T-helper 2 cell treated with Interferon-gamma antibody and Interleukin-4, amounts not matched to agents 5 μg/mL and 100 μg/mL, for 36 hours (primary cell): ENCODE results near the gene GPR162.

Source experiments
- DNase-seq: peaks from one replicate; pipeline ENCODE4 v3.0.0; 2021; ENCODE audit warnings: low spot score
- H3K27ac Mint-ChIP-seq: one replicate; pipeline ENCODE4 v1.8.0; 2021; ENCODE audit warnings: mild to moderate bottlenecking, mixed read lengths
- H3K27me3 Mint-ChIP-seq: one replicate; pipeline ENCODE4 v1.8.0; 2021; ENCODE audit warnings: low read depth, mixed read lengths
- H3K36me3 Mint-ChIP-seq: one replicate; pipeline ENCODE4 v1.8.0; 2021; ENCODE audit warnings: low read depth, mixed read lengths
- H3K4me1 Mint-ChIP-seq: one replicate; pipeline ENCODE4 v1.8.0; 2021; ENCODE audit warnings: low read depth, mixed read lengths
- H3K4me3 Mint-ChIP-seq: one replicate; pipeline ENCODE4 v1.8.0; 2022; ENCODE audit warnings: mild to moderate bottlenecking, moderate library complexity, mixed read lengths
- H3K9me3 Mint-ChIP-seq: one replicate; pipeline ENCODE4 v1.8.0; 2021; ENCODE audit warnings: mixed read lengths

The GPR162 gene

GRCh38 chr12:6823182-6824084 is 1.8 kb downstream of the GPR162 start:
- Mint-ChIP-seq H3K27me3 (peaks cover 43% of the 10 kb centered on the region), H3K4me1 (peaks cover 25% of the 10 kb centered on the region), H3K27ac (no peak overlapping the region), H3K36me3 (peaks cover 16% of the 10 kb centered on the region), H3K9me3 (no peaks in the 10 kb centered on the region), H3K4me3 (no peak overlapping the region)
- DNase-seq: no peak

GRCh38 chr12:6824085-6824775 is 2.6 kb downstream of the GPR162 start:
- Mint-ChIP-seq H3K27ac (no peak overlapping the region), H3K4me3 (no peak overlapping the region), H3K27me3 (peaks cover 48% of the 10 kb centered on the region), H3K4me1 (peaks cover 29% of the 10 kb centered on the region), H3K9me3 (no peaks in the 10 kb centered on the region), H3K36me3 (peaks cover 9% of the 10 kb centered on the region)
- no peak for DNase-seq

GRCh38 chr12:6824901-6825381 is 3.3 kb downstream of the GPR162 start:
- Mint-ChIP-seq H3K36me3 (peaks cover 3% of the 10 kb centered on the region), H3K27me3 (peaks cover 53% of the 10 kb centered on the region), H3K27ac (no peak overlapping the region), H3K4me3 (no peak overlapping the region), H3K9me3 (no peaks in the 10 kb centered on the region), H3K4me1 (peaks cover 31% of the 10 kb centered on the region)
- no peak for DNase-seq

DNA sequence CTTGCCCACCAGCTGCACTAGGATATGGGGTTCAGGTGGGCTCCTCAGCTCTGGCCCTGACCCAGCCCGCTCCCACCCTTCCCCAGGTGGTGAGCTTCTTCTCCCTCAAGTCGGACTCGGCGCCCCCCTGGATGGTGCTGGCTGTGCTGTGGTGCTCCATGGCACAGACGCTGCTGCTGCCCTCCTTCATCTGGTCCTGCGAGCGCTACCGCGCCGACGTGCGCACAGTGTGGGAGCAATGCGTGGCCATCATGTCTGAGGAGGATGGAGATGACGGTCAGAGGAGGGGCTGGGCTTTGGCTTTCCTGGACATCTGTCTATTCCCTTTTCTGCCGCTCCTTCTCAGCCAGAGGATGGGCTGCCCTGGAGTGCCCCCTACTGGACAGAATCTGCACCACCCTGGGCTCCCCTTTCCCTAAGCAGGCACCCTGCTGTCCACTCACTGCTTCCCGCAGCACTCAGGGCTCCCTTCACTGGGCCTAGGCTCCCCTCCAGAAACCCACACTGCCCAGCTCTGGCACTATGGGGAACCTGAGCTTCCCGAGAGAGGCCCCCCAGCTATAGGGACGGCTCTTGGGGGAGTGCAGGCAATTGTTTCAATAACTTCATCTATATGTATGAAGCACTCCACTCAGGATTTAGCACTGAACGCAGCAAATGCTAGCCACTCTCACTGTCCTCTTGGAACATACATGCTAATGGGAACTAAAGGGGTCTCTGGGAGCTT is 3.9 kb downstream of the GPR162 start:
- H3K4me3 Mint-ChIP-seq: no peak overlapping the region
- no peaks in the 10 kb centered on the region for H3K9me3 Mint-ChIP-seq
- peaks cover 57% of the 10 kb centered on the region for H3K27me3 Mint-ChIP-seq
- H3K4me1 Mint-ChIP-seq: peaks cover 30% of the 10 kb centered on the region
- H3K27ac Mint-ChIP-seq: peak overlapping the region; percentile 9
- H3K36me3 Mint-ChIP-seq: peaks cover 1% of the 10 kb centered on the region
- peak; percentile 74 for DNase-seq

GRCh38 chr12:6826125-6826733 is 4.6 kb downstream of the GPR162 start:
- Mint-ChIP-seq H3K27me3 (peaks cover 63% of the 10 kb centered on the region), H3K36me3 (no peaks in the 10 kb centered on the region), H3K4me3 (no peak overlapping the region), H3K27ac (no peak overlapping the region), H3K4me1 (peaks cover 23% of the 10 kb centered on the region), H3K9me3 (no peaks in the 10 kb centered on the region)
- no peak for DNase-seq

DNA sequence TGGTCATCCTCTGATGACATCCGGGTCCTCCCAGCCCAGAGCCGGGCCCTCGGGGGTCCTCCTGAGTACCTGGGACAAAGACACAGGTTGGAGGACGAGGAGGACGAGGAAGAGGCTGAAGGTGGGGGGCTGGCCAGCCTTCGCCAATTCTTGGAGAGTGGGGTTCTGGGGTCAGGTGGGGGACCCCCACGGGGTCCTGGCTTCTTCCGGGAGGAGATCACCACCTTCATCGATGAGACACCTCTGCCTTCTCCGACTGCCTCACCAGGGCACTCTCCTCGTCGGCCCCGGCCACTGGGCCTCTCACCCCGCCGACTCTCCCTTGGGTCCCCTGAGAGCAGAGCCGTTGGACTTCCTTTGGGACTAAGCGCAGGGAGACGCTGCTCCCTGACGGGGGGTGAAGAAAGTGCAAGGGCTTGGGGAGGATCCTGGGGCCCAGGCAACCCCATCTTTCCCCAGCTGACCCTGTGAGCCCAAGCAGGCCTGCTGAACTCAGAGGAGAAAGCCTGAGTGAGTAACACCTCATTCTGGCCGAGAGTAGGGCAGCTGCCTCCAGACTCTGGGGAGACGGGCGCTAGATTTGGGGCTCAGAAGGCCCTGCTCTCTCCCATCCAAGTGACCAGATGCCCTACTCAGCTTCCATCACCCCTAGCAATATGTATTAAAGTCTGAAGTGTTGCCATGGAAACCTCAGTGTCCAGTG is 5.3 kb downstream of the GPR162 start:
- peak overlapping the region; percentile 10 for H3K27ac Mint-ChIP-seq
- no peaks in the 10 kb centered on the region for H3K9me3 Mint-ChIP-seq
- H3K4me1 Mint-ChIP-seq: peaks cover 21% of the 10 kb centered on the region
- H3K36me3 Mint-ChIP-seq: no peaks in the 10 kb centered on the region
- H3K4me3 Mint-ChIP-seq: peak overlapping the region; percentile 55
- no peak for DNase-seq
- H3K27me3 Mint-ChIP-seq: peaks cover 61% of the 10 kb centered on the region

DNA sequence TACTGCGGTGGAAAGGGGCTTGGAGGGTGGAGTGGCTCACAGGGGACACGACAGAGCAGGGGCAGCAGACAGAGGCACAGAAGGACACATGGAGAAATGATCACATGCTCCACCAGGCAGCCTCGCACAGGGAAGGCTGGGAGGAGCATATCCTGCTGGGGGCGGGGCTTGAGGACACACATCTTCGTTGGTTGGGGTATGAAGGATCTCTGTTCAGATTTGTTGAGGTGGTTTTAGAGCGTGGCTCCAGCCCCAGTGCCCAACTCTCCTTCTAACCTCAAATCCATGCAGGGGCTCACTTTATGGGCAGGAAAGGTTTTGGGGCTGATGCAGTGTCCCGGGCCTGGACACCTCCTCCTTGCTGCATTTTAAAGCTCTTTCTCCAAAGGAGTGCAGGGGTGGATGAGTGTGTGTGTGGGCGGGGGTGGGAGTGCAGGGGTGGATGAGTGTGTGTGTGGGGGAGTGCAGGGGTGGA is 5.9 kb downstream of the GPR162 start:
- no peaks in the 10 kb centered on the region for H3K36me3 Mint-ChIP-seq
- DNase-seq: peak; percentile 53
- H3K4me3 Mint-ChIP-seq: peak overlapping the region; percentile 55
- H3K27me3 Mint-ChIP-seq: peaks cover 55% of the 10 kb centered on the region
- peaks cover 19% of the 10 kb centered on the region for H3K4me1 Mint-ChIP-seq
- H3K9me3 Mint-ChIP-seq: no peaks in the 10 kb centered on the region
- peak overlapping the region; percentile 10 for H3K27ac Mint-ChIP-seq

- Mint-ChIP-seq H3K27me3 (peaks cover 49% of the 10 kb centered on the region), H3K4me3 (peak within 1 kb of the TSS; percentile 85), H3K36me3 (no peaks in the 10 kb centered on the region), H3K27ac (peak within 1 kb of the TSS; percentile 59), H3K9me3 (no peaks in the 10 kb centered on the region), H3K4me1 (peaks cover 19% of the 10 kb centered on the region)
- no peak for DNase-seq
Observed at GRCh38 chr12:6827982-6828780, 6.6 kb downstream of the GPR162 start, which contains the start of gene P3H3. Gene P3H3 (plus strand): TSS chr12:6828407. CDS start chr12:6828441, 34 bp downstream.

DNA sequence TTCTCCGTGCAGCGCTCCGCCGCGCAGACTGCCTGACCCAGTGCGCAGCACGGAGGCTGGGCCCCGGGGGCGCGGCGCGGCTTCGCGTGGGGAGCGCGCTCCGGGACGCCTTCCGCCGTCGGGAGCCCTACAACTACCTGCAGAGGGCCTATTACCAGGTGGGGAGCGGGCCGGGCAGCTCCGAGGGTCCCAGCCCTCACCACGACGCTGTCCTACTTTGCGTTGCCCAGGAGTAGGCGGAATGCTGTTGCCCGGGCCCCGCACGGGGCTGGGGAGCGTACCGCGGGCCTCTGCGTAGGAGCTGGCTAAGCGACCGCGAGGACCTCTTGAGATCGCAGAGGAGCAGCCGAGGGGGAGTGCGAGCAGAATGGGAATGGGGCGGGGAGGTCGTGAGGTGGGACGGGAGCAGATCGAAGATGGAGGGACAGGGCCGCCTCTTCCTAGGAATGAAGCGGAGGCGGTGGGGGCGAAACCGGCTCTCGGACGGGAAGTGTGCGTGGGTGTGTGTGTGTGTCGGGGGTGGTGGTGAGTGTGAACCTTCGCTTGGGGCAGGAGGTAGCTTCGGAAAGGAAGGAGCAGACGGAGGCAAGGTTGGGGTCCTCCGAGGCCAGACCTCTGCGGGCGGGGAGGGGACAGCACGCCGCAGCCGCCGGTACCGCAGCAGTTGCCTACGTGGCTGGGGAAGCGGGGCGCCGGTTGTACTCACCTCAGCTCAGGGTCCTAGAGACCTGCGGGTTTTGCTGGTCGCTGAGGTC is 7.3 kb downstream of the GPR162 start:
- peaks cover 44% of the 10 kb centered on the region for H3K27me3 Mint-ChIP-seq
- no peaks in the 10 kb centered on the region for H3K36me3 Mint-ChIP-seq
- H3K9me3 Mint-ChIP-seq: no peaks in the 10 kb centered on the region
- DNase-seq: peak; percentile 37
- H3K4me1 Mint-ChIP-seq: peaks cover 19% of the 10 kb centered on the region
- peak overlapping the region; percentile 85 for H3K4me3 Mint-ChIP-seq
- H3K27ac Mint-ChIP-seq: peak overlapping the region; percentile 59

GRCh38 chr12:6829536-6830220 is 8.1 kb downstream of the GPR162 start:
- no peaks in the 10 kb centered on the region for H3K9me3 Mint-ChIP-seq
- no peak for DNase-seq
- H3K4me3 Mint-ChIP-seq: peak overlapping the region; percentile 85
- peaks cover 40% of the 10 kb centered on the region for H3K27me3 Mint-ChIP-seq
- peaks cover 19% of the 10 kb centered on the region for H3K4me1 Mint-ChIP-seq
- no peaks in the 10 kb centered on the region for H3K36me3 Mint-ChIP-seq
- H3K27ac Mint-ChIP-seq: no peak overlapping the region

GRCh38 chr12:6830286-6830890 is 8.8 kb downstream of the GPR162 start:
- no peak for DNase-seq
- Mint-ChIP-seq H3K4me3 (peak overlapping the region; percentile 37), H3K4me1 (peaks cover 18% of the 10 kb centered on the region), H3K9me3 (no peaks in the 10 kb centered on the region), H3K27ac (no peak overlapping the region), H3K36me3 (no peaks in the 10 kb centered on the region), H3K27me3 (peaks cover 33% of the 10 kb centered on the region)
